SK-N-SH (cell line): ENCODE data around the gene ATOSA.

Experiments
- GATA2 ChIP-seq: sonication (generic); formaldehyde crosslinking; IDR thresholded peaks from 2 replicates; pipeline ENCODE4 v1.5.0; 2020; ENCODE audit warnings: mild to moderate bottlenecking, missing genetic modification reagents
- JUND ChIP-seq: IDR thresholded peaks from 2 replicates; pipeline ENCODE4 v1.4.0; 2012
- RAD21 ChIP-seq: IDR thresholded peaks from 2 replicates; pipeline ENCODE4 v1.6.1; 2012; ENCODE audit warnings: mild to moderate bottlenecking, low read length
- TAF1 ChIP-seq: IDR thresholded peaks from 2 replicates; pipeline ENCODE4 v1.6.1; 2012; ENCODE audit warnings: low read depth, mild to moderate bottlenecking, low read length, moderate library complexity, borderline replicate concordance
- TF ChIP-seq, protein P1 (sequence below): fragments of 200-600 bp; sonication (generic); IDR thresholded peaks from 2 replicates; pipeline ENCODE4 v1.6.1; 2017; ENCODE audit warnings: antibody characterized with exemption, mild to moderate bottlenecking, moderate library complexity
- TF ChIP-seq, protein P2 (sequence below): IDR thresholded peaks from 2 replicates; pipeline ENCODE4 v1.4.0; 2012; ENCODE audit warnings: low read depth

DNA sequence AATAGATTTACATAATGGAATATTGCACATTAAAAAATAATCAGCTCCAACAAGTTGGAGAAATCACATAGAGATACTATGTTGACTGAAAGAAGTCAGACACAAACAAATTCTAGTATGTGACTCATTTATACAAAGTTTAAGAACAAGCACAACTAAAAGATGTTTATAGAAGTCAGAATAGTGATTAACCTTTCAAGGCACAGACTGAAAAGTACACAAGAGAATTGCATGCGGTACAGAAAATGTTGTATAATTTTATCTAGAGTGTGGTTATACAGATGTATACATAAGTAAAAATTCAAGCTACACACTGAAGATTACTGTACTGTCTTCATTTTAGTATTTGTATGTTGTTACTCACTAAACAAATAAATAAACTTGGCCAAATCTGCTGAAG, 19.3 kb upstream of the ATOSA start:
- TF ChIP-seq, protein P1, sequence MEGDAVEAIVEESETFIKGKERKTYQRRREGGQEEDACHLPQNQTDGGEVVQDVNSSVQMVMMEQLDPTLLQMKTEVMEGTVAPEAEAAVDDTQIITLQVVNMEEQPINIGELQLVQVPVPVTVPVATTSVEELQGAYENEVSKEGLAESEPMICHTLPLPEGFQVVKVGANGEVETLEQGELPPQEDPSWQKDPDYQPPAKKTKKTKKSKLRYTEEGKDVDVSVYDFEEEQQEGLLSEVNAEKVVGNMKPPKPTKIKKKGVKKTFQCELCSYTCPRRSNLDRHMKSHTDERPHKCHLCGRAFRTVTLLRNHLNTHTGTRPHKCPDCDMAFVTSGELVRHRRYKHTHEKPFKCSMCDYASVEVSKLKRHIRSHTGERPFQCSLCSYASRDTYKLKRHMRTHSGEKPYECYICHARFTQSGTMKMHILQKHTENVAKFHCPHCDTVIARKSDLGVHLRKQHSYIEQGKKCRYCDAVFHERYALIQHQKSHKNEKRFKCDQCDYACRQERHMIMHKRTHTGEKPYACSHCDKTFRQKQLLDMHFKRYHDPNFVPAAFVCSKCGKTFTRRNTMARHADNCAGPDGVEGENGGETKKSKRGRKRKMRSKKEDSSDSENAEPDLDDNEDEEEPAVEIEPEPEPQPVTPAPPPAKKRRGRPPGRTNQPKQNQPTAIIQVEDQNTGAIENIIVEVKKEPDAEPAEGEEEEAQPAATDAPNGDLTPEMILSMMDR: no peak
- TF ChIP-seq JUND (no peak), GATA2 (CRISPR knock-in tag) (no peak), TAF1 (no peak), RAD21 (no peak)
- TF ChIP-seq, protein P2, sequence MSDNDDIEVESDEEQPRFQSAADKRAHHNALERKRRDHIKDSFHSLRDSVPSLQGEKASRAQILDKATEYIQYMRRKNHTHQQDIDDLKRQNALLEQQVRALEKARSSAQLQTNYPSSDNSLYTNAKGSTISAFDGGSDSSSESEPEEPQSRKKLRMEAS: no peak
